ENCODE measurements around the gene OLFM4.

The OLFM4 gene

DNA sequence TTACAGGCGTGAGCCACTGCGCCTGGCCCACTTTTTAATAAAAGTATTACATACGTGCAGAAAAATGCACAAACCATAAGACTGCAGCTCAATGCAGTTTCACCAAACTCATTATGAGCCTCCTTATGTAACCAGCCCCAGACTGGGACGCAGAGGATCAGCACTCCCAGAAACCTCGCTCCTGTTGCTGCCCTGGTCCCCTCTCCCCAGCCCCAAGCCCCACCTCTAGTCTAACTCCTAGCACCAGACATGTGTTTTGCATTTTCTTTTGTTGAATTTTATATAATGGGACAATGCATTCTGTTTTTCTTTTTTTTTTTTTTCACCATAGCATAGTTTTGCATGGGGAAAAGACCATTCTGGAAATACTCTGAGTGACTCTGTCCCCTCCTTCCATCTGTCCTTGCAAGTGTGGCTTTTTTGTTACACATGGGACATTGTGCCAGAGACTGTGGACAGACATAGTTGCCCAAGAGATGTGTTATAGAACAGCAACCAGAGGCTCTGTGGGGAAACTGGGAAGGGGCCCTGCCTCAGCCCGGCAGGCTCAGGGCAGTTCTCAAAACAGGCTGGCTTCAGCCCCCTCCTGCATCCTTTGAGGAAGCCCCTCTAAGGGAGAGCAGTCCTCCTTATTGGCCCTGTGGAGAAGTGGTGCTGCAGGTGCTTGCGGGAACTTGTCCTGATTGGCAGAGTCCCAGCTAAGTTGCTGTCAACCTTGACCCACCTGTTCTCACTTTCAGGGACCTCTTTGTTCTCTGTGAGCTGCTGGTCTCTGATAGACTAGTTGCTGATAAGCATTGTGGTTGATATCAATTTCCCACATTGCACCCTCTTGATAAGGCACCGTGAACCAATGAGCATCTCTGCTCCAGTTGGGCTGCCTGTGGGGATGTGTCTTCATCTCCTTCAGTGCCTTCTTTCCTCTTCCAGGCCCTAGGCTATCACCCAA is 13.8 kb upstream of the OLFM4 start:
- no peak for DNase-seq

DNA sequence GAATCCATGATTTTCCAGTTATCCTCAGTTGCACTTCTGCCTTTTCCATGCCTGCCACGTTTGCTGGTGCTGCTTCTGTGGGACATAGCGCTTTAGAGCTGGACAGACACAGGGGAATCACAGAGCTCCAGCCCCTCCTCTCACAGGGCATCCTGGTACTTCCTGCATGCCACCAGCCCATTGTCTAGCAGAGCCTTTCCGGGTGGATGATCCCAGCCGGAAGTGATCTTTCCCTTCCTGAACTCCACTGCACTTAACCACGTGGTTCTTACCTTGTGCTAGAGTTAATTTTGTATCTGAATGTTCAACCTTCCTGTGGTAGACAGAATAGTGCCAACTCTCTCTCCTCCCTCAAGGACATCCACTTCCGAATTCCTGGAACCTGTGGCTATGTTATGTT is 12.6 kb upstream of the OLFM4 start:
- no peak for DNase-seq

DNA sequence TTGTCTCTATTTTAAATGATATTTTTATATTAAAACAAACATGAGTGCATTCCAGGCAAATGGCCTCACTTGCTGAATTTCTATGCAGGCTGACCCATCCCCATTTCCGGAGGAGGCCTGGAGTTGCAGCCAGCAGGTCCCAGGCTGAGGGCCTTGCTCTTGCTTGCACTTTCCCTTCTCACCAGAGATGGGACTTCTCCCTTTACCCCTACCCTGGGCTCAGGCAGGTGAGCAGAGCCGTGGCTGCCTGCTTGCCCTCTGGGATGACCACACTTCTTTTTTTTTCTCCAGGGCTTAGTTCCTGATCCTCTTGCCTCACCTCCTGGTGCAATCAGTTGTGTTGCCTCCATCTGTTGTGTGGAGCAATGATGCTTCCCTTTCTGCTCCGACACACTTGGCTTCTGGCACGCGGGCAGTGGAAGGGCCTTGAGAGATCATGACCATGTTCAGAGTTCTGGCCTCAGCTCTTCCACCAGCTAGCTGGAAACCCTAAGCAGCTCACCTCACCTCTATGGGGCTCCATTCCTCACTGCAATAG is 11.1 kb upstream of the OLFM4 start:
- DNase-seq: no peak

DNA sequence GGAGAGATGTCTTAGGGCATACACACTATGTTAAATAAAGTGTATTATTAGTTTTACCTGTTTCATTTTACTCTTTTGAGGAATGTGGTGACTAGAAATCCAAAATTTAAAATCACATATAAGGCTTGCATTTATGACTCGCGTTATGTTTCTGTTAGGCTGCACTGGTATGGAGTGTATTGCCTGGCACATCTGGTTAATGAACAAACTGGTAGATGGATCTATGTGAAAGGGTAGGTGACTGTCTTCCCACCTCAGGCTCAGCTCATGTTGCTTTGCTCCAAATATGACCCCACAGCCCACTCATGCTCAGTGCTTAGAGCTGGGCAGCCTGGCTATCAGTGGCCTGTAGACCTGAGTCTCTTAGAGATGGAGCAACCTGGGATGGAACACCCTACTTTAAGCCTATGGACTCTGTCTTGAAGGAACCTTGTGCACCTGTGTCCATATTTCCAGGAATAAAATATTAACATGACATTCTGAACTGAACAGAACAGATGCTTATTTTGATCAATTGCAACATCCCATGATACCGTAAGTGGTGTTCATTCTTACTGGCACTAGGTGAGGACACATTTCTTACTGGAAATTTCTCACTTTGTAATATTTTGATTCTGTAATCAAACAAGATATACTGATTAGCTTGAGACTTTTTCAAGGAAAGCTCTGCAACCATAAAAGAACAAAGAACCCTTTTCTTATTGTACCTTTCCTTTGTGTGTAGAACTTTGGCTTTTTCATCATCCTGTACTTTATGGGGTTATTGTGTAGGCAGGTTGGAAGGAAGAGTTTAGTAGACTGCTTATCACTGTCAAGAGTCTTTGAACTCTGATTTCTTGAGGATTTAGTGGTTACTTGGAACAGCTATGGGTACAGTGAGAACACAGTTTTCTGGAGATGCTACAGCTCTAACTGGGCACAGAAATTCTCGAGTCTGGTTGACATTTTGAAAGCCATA is 9.6 kb upstream of the OLFM4 start:
- DNase-seq: no peak

DNA sequence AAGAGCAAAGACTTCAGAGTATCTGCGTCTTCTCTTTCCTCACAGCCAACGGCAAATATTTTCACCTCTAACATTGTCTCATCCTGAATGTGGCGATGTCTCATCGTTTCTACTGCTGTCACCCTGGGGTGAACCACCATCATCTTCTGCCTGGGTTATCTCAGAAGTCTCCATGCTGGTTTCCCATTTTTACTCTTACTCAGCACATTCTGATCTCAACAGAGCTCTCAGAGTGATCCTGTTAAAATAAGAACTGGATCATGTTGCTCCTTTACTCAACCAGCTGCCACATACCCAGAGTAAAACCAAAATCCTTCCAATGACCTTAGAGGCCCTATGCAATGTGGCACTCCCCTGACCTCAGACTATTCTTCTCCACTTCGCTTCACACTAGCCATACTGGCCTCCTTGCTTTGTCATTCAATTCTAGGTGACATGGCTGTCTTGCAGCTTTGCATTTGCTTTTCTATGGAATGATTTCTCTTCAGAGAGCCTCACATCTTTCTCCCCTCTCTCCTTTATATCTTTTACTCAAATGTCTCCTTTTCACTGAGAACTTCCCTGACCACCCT is 7.8 kb upstream of the OLFM4 start:
- DNase-seq: no peak

DNA sequence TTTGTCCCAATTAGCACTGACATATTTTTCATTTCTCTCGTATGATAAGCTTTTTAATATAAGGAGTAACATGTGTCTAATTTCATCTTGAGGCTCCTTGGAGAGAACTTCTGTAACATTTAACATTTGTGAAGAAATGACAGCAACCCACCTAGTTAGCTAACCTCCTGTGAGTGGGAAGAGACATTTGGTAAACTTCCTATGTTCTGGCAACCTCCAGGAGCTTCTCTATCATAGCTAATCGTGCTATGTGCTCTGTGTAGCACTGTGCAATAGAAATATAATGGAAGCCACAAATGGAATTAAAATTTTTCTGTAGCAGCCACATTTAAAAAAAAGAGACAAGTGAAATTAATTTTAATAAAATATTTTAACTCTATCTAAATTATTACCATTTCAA is 5.4 kb upstream of the OLFM4 start:
- no peak for DNase-seq

DNA sequence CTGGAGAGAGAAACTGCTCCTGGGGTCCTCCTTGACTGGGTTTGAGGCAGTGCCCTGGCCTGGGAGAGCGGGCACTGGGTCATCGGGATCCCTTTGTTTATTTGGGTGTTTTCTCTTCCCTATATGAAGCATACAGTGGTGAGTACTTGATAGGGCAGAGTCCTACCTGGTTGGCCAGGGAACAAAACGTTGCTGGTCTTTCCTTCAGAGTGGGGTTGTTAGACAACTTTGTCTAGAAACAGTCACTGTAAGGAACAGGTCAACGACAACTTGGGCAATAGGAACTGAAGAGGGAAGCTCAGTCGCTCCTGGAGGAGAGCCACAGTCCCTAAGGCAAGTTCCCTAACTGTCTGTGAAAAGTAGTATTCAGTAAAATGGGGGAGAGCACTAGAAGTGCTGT is 550 bp upstream of the OLFM4 start:
- no peak for DNase-seq

DNA sequence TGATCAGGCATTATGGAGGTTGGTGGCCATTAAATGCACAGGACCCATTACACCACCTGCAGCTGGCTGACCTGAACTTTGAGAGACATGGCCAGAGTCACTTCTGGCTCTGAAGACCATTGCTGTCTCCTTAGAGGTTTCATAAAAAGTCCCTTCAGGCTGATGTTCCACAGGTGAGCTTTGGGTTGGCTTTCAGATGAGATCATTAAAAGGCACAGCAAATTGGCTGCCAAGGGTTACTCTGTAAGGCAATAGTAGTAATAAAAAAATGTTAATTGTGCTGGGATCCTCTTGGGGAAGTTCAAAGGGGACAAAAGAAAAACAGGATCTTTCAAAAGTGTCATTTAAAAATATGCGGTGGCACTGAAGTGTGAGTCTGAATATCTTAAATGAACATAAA is 4.2 kb downstream of the OLFM4 start:
- DNase-seq: no peak

DNA sequence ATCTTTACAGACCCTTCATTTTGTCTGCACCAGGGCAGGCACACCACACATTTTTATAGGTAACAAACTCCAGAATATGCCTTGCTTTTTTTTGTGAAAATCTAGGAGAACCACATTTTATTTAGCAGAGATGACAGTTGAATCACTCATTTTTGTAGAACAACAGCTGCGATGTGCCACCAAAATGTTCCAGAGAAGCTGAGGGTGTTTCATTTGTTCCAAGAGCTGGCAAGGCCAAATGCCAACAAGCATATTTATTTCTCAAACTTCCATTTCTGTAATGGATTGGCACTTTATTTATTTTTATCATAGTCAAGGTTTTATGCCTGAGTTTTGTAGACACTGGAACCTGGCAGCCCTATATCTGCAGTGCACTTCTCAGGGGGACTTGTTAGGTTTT is 10.4 kb downstream of the OLFM4 start:
- DNase-seq: no peak

DNA sequence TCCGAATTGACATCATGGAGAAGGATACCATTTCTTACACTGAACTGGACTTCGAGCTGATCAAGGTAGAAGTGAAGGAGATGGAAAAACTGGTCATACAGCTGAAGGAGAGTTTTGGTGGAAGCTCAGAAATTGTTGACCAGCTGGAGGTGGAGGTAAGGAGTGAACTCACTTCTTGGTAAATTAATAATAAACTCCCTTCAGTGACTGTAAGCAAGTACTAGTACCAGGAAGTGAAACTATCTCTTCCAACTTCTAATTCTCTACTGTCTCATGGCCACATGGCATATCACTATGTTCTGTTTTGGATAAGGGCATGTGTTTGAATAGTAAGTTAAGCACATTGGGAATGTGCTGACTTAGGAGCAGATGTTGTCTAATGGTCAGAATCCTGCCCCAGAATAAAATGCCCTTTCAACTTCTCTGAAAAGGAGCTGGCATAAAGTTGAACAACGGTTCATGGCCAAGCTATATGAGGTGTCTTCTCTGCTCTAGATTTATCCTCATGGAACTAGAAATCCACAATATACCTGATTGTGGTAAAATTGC is 13.4 kb downstream of the OLFM4 start:
- DNase-seq: no peak

DNA sequence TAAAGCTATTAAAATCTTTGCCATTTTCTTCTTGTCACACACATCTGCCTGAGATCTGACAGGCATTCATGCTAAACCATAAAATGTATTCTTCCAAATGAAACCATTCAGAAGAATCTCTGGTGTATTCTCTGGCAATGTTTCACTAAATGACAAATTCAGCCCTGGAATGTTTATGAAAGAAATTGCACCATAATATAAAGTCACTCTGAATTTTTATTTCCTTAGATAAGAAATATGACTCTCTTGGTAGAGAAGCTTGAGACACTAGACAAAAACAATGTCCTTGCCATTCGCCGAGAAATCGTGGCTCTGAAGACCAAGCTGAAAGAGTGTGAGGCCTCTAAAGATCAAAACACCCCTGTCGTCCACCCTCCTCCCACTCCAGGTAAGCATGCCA is 14.3 kb downstream of the OLFM4 start:
- DNase-seq: no peak

DNA sequence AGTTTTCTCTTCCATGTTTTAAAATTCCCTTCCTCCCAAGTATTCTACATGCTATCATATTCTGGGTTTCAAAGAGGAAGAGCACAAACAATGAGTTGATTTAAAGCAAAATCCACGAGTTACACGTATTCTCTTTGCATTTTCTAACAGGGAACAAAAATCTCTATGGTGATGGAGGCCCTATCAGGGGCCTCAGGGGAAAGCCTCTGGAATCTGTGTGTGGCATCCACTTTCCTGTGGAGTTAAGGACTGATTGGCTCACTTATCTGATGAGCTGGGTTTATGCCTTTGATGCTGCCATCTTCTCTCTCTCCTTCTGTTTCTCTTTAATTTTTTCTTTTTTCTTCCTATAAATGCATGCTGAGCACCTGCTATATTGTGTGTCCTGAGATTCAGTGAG is 14.8 kb downstream of the OLFM4 start:
- no peak for DNase-seq

DNA sequence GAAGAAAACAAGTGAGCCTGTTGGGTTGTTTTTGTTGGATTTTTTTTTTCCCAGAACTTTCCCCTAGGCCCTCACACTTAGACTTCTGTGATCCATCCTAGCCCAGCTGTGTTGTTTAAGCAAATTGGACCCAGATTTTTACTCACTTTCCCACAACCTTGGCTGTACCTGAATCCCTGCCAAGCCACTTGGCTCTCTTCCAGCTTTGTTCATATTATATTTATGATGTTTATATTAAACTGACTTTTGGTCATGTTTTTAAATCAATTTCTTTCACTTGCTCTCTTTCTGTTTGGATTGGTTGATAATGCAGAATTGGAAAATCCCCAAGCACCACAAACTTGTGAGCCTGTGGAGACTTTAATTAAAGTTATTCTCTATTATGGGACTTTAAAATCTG is 16.6 kb downstream of the OLFM4 start:
- DNase-seq: no peak

DNA sequence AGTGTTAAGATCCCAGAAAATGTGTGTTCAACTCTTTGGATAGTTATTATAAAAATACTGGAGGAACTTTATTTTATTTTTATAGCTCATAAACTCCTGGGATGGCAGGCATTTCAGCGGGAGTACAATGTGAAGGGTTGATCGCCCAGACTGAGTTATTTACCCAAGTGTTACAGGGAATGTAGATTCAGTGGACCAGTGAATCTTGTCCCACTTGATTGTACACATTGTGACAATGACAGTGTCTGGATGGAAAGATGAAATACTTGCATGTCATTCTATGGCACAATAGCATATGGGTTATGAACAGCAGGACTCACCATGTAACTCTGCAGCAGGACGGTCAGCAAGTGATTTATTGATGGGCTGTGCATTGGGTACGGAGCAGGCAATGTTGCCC is 20.3 kb downstream of the OLFM4 start:
- DNase-seq: no peak

DNA sequence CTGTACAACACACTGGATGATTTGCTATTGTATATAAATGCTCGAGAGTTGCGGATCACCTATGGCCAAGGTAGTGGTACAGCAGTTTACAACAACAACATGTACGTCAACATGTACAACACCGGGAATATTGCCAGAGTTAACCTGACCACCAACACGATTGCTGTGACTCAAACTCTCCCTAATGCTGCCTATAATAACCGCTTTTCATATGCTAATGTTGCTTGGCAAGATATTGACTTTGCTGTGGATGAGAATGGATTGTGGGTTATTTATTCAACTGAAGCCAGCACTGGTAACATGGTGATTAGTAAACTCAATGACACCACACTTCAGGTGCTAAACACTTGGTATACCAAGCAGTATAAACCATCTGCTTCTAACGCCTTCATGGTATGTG is 21.5 kb downstream of the OLFM4 start:
- DNase-seq: no peak

DNA sequence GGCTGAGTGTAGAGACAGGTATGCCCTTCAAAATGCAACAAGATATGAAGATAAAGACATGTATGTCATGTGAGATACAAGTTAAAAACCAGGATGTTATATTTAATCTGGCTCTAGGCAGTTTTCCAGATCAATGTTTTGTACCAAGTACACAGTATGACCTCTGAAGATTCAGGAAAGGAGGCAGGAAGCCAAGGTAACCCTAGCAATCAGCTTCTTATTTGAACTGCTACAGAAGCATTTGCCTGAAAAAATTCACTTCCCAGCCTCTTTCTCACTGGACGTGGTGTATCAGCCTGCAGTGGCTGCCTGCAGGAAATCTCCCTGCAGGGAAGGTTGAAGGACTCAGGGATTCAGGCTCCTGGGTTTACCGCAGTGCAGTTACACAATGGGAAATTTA is 24.1 kb downstream of the OLFM4 start:
- DNase-seq: no peak

DNA sequence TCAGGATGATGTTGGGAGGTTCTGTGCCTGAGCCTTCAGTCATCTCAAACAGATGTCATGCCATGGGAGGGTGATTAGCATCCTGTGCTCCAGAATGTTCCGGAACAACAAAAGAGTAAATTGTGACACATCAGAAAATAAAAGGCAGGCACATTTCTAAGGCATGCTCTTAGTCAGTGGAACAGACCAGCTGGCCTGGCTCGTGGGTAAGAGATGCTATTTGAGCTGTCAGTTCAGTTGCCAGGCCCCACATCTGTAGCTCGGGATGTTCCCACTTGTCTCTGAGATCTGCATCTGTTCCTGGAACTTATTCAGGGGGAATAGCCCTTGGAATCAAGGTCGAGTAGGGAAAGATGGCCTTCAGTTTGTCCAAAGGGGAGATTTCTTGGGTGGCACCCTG is 26.0 kb downstream of the OLFM4 start:
- DNase-seq: no peak

DNA sequence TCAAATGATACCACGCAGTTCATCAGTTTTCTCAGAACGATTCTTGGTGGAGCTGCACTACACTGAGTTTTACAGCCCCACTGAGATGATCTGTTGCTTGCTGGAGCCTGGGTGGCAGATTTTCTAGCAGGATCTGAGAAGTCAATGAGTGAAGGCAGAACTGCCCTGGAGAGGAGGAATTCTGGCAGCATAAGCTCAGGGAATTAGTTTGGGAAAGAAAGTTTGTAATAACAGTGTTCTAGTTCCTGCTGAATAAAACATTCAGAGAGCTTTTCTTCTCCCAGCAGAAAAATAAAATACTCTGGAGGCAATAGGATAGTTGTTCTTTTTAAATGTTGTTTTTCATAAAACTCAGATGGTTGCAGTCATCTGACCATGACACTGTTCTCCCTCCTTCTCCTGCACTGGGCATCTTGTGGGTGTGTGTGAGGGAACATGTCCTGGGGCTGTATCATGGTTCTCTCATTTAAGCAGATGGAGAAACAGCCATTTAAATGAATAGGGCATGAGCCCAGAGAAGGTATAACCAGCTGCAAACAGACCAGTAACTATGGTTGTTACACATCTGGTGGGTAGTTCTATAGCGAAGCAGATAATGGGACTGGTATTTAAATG is 29.6 kb downstream of the OLFM4 start:
- DNase-seq: no peak

DNA sequence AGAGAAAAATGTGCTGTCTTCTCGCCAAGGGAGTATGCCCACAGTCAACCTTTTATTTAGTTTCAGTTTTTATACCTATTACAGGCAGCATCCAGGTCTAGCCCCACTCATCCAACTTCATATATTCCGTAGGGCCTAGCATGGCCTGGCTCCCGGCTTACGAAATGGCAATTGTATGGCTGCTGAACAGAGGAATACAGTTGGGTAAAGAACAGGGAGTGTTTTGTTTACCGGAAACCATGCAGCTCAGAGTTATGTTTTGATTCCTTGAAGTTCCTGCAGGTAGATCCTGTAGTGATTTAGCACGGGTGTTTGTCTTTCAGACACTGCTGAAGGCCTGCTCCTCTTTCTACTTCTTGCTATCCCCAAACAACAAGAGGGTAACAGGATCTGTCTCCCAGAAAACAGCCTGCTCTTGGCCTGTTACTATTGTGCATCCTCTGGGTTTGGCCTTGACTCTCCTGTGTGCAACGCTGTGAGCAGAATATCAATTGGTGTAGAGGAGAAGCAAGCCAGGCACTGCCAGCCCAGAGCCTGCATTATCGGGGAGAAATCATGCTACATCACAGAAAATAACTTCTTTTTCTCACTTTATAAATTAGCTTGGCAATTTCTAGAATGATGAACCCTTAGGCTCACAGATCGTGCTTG is 32.4 kb downstream of the OLFM4 start:
- no peak for DNase-seq

DNA sequence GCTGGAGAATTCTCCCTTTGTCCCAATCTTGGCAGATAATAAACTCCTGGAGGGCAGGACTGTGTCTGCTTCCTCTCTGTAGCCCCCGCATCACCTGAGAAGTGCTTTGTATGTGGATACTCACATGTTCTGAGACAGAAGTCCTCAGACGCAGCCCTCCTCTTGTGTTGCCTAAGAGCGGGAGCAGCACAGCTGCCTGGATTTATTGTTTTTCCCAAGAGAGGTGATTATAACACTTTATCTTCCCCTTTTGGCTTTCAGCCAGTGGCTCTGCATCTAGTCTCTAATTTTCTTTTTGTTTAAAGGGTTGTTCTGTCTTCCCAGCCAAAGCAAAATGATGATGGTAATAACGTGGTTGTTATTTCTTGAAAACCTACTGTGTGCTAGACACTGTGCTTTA is 36.1 kb downstream of the OLFM4 start:
- no peak for DNase-seq

DNA sequence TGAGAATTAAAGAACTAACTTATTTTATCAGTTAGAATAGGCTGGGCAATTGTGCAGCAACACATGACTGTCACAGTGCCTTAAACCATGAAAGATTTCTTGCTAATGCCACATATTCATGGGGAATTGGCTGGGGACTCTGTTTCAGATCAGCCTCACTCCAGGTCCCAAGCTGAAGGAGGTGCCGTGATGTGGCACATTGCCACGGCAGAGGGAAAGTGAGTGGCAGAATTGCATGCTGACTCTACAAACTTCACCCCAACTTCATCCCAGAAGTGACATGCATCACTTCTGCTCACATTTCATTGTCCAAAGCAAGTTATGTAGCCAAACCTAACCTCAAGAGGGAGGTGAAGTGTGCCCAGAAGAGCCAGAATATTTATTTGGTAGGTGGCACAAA is 37.8 kb downstream of the OLFM4 start:
- no peak for DNase-seq
